Neuronal stem cell (in vitro differentiated cells): ENCODE measurements around the gene FYB2.

ENCODE experiments used
- DNase-seq: peaks from one replicate; pipeline ENCODE4 v3.0.0-alpha.2; 2013; ENCODE audit warnings: low spot score
- H2AFZ ChIP-seq: one replicate; pipeline ENCODE4 v1.6.1; 2013; ENCODE audit warnings: mild to moderate bottlenecking, low read length, inconsistent platforms
- H2AK5ac ChIP-seq: 2 replicates; pipeline ENCODE4 v1.6.1; 2013; ENCODE audit warnings: low read depth, mild to moderate bottlenecking, inconsistent platforms, low read length, moderate library complexity, mixed read lengths
- H2BK120ac ChIP-seq: 2 replicates; pipeline ENCODE4 v1.6.1; 2013; ENCODE audit warnings: low read depth, mild to moderate bottlenecking, inconsistent platforms, low read length, moderate library complexity, mixed read lengths
- H2BK12ac ChIP-seq: one replicate; pipeline ENCODE4 v1.6.1; 2013; ENCODE audit warnings: low read length, inconsistent platforms
- H2BK15ac ChIP-seq: 2 replicates; pipeline ENCODE4 v1.6.1; 2013; ENCODE audit warnings: mild to moderate bottlenecking, low read length, inconsistent platforms, mixed read lengths
- H2BK5ac ChIP-seq: one replicate; pipeline ENCODE4 v1.6.1; 2013; ENCODE audit warnings: inconsistent platforms, mild to moderate bottlenecking, low read length, moderate library complexity
- H3K14ac ChIP-seq: one replicate; pipeline ENCODE4 v1.6.1; 2013; ENCODE audit warnings: low read length, inconsistent platforms
- H3K18ac ChIP-seq: 2 replicates; pipeline ENCODE4 v1.6.1; 2013; ENCODE audit warnings: low read length, inconsistent platforms
- H3K23ac ChIP-seq: 2 replicates; pipeline ENCODE4 v1.6.1; 2013; ENCODE audit warnings: low read depth, mild to moderate bottlenecking, mixed read lengths, low read length, inconsistent platforms; ENCODE audit not compliant: poor library complexity
- H3K27ac ChIP-seq: replicated peaks from 3 replicates; pipeline ENCODE4 v1.5.1; 2013; ENCODE audit warnings: low read length, inconsistent platforms
- H3K27me3 ChIP-seq, 3 experiments: 2 replicates each; pipeline ENCODE4 v1.6.1; 2013; ENCODE audit warnings: low read length in 3 of 3, mild to moderate bottlenecking in 2 of 3, inconsistent platforms in 1 of 3, low read depth in 1 of 3, mixed read lengths in 1 of 3, moderate library complexity in 1 of 3; ENCODE audit not compliant: control insufficient read depth in 3 of 3, insufficient read depth in 3 of 3
- H3K36me3 ChIP-seq, 2 donors: replicated peaks in 1 of 2; 2 replicates each; pipeline ENCODE4 v1.6.1; 2013; ENCODE audit warnings: low read length in 2 of 2; ENCODE audit not compliant: control insufficient read depth in 2 of 2, insufficient read depth in 2 of 2
- H3K4ac ChIP-seq: 2 replicates; pipeline ENCODE4 v1.6.1; 2013; ENCODE audit warnings: inconsistent platforms, mild to moderate bottlenecking, low read length, moderate library complexity
- H3K4me1 ChIP-seq, 2 donors: 1 replicate in 1 of 2; 2 replicates in 1 of 2; pipeline ENCODE4 v1.6.1; 2013; ENCODE audit warnings: low read length in 2 of 2, low read depth in 1 of 2; ENCODE audit not compliant: control insufficient read depth in 2 of 2, insufficient read depth in 1 of 2
- H3K4me2 ChIP-seq: one replicate; pipeline ENCODE4 v1.6.1; 2013; ENCODE audit warnings: mild to moderate bottlenecking, low read length, inconsistent platforms; ENCODE audit not compliant: insufficient read depth, poor library complexity, severe bottlenecking
- H3K4me3 ChIP-seq, 2 donors: 2 replicates each; pipeline ENCODE4 v1.5.1; 2013; ENCODE audit warnings: low read length in 2 of 2, mild to moderate bottlenecking in 2 of 2, inconsistent platforms in 1 of 2, moderate library complexity in 1 of 2
- H3K79me1 ChIP-seq: one replicate; pipeline ENCODE4 v1.6.1; 2013; ENCODE audit warnings: low read depth, mild to moderate bottlenecking, inconsistent platforms, low read length, moderate library complexity
- H3K9ac ChIP-seq: one replicate; pipeline ENCODE4 v1.6.1; 2013; ENCODE audit warnings: mild to moderate bottlenecking, low read depth, low read length, inconsistent platforms; ENCODE audit not compliant: poor library complexity
- H3K9me3 ChIP-seq, 2 donors: replicated peaks in 1 of 2; 2 replicates each; pipeline versions ENCODE3 to v1.6.1; 2013; ENCODE audit warnings: low read length in 2 of 2, mild to moderate bottlenecking in 2 of 2, inconsistent platforms in 1 of 2, low read depth in 1 of 2, mixed read lengths in 1 of 2, moderate library complexity in 1 of 2; ENCODE audit not compliant: control insufficient read depth in 2 of 2, insufficient read depth in 1 of 2
- H4K8ac ChIP-seq: one replicate; pipeline ENCODE4 v1.6.1; 2013; ENCODE audit warnings: low read depth, mild to moderate bottlenecking, inconsistent platforms, low read length, moderate library complexity
- H4K91ac ChIP-seq: one replicate; pipeline ENCODE4 v1.6.1; 2013; ENCODE audit warnings: low read length, low read depth, mild to moderate bottlenecking, inconsistent platforms; ENCODE audit not compliant: poor library complexity
- WGBS, 2 donors: extraction: QIAGEN DNeasy Blood & Tissue Kit; methylation state at CpG; one replicate each; pipeline ENCODE4 v1.1.7; 2013; ENCODE audit warnings: missing lambda C conversion rate in 2 of 2, mixed read lengths in 1 of 2; ENCODE audit not compliant: insufficient read length in 2 of 2, insufficient replicate concordance in 1 of 2; ENCODE audit errors: extremely low coverage in 2 of 2; 5-methylcytosine and 5-hydroxymethylcytosine counted together

FYB2 gene

GRCh38 chr1:56835657-56836056 is 16.5 kb upstream of the FYB2 start:
- Histone ChIP-seq H3K27ac (no peak overlapping the region), H4K91ac (no peak overlapping the region), H2BK15ac (no peak overlapping the region), H3K27me3 (no peaks in the 10 kb centered on the region), H3K4me1 (peaks cover 0 to 6% of the 10 kb centered on the region in 2 donors), H4K8ac (no peak overlapping the region), H3K23ac (no peak overlapping the region), H2AFZ (no peak overlapping the region), H3K9me3 (peaks cover 0 to 4% of the 10 kb centered on the region in 2 donors), H3K79me1 (no peaks in the 10 kb centered on the region), H2BK12ac (no peak overlapping the region), H3K36me3 (no peaks in the 10 kb centered on the region), H2BK120ac (no peak overlapping the region), H2BK5ac (no peak overlapping the region), H3K14ac (no peak overlapping the region), H3K9ac (no peak overlapping the region), H2AK5ac (no peak overlapping the region), H3K18ac (peak overlapping the region; percentile 33), H3K4me2 (no peak overlapping the region), H3K4me3 (no peak overlapping the region), H3K4ac (no peak overlapping the region)
- no peak for DNase-seq
- no CpG with 5 or more reads among the region's 5 CpGs for WGBS, 2 donors

- no peak overlapping the region for H3K9ac ChIP-seq
- DNase-seq = no peak
- H3K14ac ChIP-seq = no peak overlapping the region
- H3K4me2 ChIP-seq = no peak overlapping the region
- peaks cover 0 to 4% of the 10 kb centered on the region in 2 donors for H3K9me3 ChIP-seq
- H2AFZ ChIP-seq = no peak overlapping the region
- no peak overlapping the region for H4K8ac ChIP-seq
- H2BK120ac ChIP-seq = no peak overlapping the region
- H3K4ac ChIP-seq = no peak overlapping the region
- peak overlapping the region; percentile 76 for H2AK5ac ChIP-seq
- no peak overlapping the region for H2BK5ac ChIP-seq
- no peaks in the 10 kb centered on the region for H3K27me3 ChIP-seq
- no peak overlapping the region for H3K23ac ChIP-seq
- H2BK15ac ChIP-seq = peak overlapping the region; percentile 22
- no peak overlapping the region for H3K4me3 ChIP-seq
- no peak overlapping the region for H3K27ac ChIP-seq
- no peak overlapping the region for H4K91ac ChIP-seq
- H3K36me3 ChIP-seq = no peaks in the 10 kb centered on the region
- H3K79me1 ChIP-seq = no peaks in the 10 kb centered on the region
- peaks cover 0 to 6% of the 10 kb centered on the region in 2 donors for H3K4me1 ChIP-seq
- H3K18ac ChIP-seq = peak overlapping the region; percentile 62
- no CpG with 5 or more reads among the region's 5 CpGs for WGBS, 2 donors
- H2BK12ac ChIP-seq = peak overlapping the region; percentile 18
Observed at GRCh38 chr1:56834137-56834900, 15.1 kb upstream of the FYB2 start.

- H3K9me3 ChIP-seq = no peaks in the 10 kb centered on the region
- H3K14ac ChIP-seq = no peak overlapping the region
- no peak overlapping the region for H4K91ac ChIP-seq
- H2AFZ ChIP-seq = no peak overlapping the region
- H3K23ac ChIP-seq = no peak overlapping the region
- no peak overlapping the region for H2BK5ac ChIP-seq
- H3K4me1 ChIP-seq = peaks cover 0 to 6% of the 10 kb centered on the region in 2 donors
- no peak overlapping the region for H4K8ac ChIP-seq
- no peak overlapping the region for H2BK15ac ChIP-seq
- no peak overlapping the region for H3K18ac ChIP-seq
- H3K27me3 ChIP-seq = peaks cover 0 to 4% (median 0%) of the 10 kb centered on the region in 3 experiments
- H3K4me2 ChIP-seq = no peak overlapping the region
- no peak overlapping the region for H2AK5ac ChIP-seq
- no peak overlapping the region for H2BK12ac ChIP-seq
- no peak overlapping the region for H3K9ac ChIP-seq
- no peak overlapping the region for H3K4me3 ChIP-seq
- WGBS, 2 donors = no CpG with 5 or more reads among the region's 4 CpGs
- H3K27ac ChIP-seq = no peak overlapping the region
- H3K79me1 ChIP-seq = no peaks in the 10 kb centered on the region
- H3K36me3 ChIP-seq = no peaks in the 10 kb centered on the region
- no peak overlapping the region for H3K4ac ChIP-seq
- no peak for DNase-seq
- no peak overlapping the region for H2BK120ac ChIP-seq
Observed at GRCh38 chr1:56833088-56833487, 13.9 kb upstream of the FYB2 start.

- no peak overlapping the region for H2AFZ ChIP-seq
- peaks cover 0 to 1% of the 10 kb centered on the region in 2 donors for H3K4me1 ChIP-seq
- no peak overlapping the region for H3K14ac ChIP-seq
- no peaks in the 10 kb centered on the region for H3K36me3 ChIP-seq
- H4K91ac ChIP-seq = no peak overlapping the region
- no peak overlapping the region for H2BK15ac ChIP-seq
- H3K79me1 ChIP-seq = no peaks in the 10 kb centered on the region
- no peak overlapping the region for H2BK12ac ChIP-seq
- H3K9me3 ChIP-seq = no peaks in the 10 kb centered on the region
- no peak overlapping the region for H3K4me3 ChIP-seq
- H3K27me3 ChIP-seq = peaks cover 0 to 4% (median 0%) of the 10 kb centered on the region in 3 experiments
- peak; percentile 75 for DNase-seq
- no peak overlapping the region for H3K9ac ChIP-seq
- no peak overlapping the region for H3K4me2 ChIP-seq
- H3K23ac ChIP-seq = no peak overlapping the region
- no peak overlapping the region for H3K27ac ChIP-seq
- H2AK5ac ChIP-seq = no peak overlapping the region
- no peak overlapping the region for H3K4ac ChIP-seq
- no peak overlapping the region for H2BK120ac ChIP-seq
- no peak overlapping the region for H3K18ac ChIP-seq
- WGBS, 2 donors = no CpG with 5 or more reads among the region's 8 CpGs
- no peak overlapping the region for H4K8ac ChIP-seq
- H2BK5ac ChIP-seq = no peak overlapping the region
Observed at GRCh38 chr1:56831871-56832693, 12.9 kb upstream of the FYB2 start.
